ENCODE results near the gene HDLBP.

The HDLBP gene, protein sequence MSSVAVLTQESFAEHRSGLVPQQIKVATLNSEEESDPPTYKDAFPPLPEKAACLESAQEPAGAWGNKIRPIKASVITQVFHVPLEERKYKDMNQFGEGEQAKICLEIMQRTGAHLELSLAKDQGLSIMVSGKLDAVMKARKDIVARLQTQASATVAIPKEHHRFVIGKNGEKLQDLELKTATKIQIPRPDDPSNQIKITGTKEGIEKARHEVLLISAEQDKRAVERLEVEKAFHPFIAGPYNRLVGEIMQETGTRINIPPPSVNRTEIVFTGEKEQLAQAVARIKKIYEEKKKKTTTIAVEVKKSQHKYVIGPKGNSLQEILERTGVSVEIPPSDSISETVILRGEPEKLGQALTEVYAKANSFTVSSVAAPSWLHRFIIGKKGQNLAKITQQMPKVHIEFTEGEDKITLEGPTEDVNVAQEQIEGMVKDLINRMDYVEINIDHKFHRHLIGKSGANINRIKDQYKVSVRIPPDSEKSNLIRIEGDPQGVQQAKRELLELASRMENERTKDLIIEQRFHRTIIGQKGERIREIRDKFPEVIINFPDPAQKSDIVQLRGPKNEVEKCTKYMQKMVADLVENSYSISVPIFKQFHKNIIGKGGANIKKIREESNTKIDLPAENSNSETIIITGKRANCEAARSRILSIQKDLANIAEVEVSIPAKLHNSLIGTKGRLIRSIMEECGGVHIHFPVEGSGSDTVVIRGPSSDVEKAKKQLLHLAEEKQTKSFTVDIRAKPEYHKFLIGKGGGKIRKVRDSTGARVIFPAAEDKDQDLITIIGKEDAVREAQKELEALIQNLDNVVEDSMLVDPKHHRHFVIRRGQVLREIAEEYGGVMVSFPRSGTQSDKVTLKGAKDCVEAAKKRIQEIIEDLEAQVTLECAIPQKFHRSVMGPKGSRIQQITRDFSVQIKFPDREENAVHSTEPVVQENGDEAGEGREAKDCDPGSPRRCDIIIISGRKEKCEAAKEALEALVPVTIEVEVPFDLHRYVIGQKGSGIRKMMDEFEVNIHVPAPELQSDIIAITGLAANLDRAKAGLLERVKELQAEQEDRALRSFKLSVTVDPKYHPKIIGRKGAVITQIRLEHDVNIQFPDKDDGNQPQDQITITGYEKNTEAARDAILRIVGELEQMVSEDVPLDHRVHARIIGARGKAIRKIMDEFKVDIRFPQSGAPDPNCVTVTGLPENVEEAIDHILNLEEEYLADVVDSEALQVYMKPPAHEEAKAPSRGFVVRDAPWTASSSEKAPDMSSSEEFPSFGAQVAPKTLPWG (N-terminal part only)

DNA sequence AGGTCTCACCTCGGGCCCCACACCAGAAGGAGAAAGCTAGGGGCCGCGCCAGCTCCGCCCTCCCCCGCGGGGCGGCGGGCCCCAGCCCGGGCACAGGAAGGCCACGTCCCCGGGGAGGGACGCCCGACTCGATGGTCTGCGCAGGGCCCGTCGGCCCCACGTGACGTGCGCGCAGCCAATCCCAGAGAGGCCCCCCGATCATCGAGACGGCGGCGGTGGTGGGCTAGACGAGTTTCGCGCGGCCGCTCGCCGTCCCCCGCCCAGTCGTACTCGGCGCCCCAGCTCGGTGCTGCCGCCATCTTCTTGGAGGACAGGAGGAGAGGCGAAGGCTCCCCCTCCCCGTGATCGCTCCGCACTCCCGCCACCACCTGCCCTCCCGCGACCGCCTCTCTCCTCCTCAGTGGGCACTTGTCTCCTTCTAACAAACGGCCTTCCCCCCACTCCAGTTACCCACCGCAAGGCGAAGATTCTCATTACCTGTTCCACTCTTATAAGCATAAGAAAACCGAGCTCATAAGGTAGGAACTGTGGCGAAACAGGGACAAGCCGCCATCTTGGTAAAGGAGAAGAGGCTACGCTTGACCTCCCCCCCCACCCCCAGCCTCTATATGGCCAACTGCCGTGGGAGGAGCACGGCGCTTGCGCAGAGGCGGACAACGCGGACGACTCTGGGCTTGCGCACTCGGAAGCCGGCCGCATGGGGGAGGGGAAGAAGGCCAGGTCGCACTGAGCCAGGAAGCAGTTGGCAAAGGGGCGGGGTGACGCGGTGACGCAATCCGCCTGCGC is at the start of gene HDLBP:
Gene HDLBP, minus strand, starts transcription at position 580 of the 786 bp plus-strand sequence. CDS start 48,803 bp downstream, outside the sequence.
- DNase-seq (ENCODE audit: low read depth in 2 of 2): peak; percentile 97 to 98

DNA sequence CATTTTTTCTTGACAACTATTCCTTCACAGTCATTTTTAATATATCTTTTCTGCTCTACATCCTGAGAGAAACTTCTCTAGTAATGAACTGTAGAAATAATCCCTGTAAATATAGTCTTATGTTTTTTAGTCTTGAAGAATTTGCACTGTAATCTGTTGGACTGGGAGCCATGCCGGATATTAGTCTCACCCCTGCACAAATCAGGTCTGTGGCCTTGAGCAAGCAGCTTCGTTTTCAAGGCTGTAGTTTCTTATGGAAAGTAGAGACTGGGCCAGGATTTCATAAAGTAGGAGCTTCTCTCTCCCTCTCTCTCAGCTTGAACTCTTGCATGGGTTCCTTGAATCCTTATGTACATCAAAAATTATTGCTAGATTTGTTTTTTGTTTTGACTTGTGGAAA is 49.3 kb upstream of the HDLBP start:
- no peak for DNase-seq (ENCODE audit: low read depth in 2 of 2)

DNA sequence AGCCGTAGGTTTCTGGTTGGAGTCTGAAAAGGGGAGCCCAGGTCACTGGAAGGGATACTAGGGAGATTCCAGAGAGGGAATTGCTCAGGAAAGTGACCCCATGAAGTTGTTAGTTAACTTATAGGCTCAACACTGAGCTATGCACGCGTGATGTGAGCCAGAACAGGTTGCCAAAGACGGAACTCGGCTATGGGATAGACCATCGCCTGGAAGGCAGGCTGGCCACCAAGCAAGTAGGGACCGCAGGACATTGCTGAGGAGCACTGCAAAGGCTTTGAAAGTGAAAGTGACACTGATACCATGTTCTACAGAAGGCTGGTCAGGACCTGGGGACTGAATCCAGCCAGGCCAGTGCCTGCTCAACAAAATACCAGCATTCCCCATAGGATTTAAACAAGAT is 48.0 kb upstream of the HDLBP start:
- DNase-seq (ENCODE audit: low read depth in 2 of 2): no peak

DNA sequence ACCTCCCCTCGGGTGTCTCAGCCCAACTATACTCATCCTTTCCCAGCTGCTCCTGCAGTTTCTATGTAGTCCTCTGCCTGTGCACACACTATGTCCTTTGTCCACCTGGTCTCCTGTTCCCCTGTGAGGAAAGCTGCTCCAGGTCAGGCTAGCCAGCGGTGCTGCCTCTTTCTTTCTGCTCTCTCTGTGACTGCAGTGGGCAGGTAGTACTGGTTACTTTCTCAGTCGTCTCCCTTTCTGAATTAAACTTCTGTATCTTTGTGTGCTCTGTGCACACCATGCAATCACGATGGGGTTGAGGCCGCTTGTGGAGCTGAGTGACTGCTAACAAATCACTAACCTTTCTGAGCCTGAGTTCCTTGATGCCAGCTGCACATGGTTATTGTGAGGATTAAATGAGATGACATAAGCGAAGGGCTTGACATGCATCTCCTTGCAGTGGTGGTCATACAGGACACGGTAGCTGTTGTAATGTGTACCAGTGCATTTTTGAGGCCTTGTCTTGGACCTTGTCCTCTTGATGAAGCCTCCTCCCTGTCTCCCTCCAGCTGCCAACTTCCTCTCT is 44.1 kb upstream of the HDLBP start:
- DNase-seq (ENCODE audit: low read depth in 2 of 2): no peak

DNA sequence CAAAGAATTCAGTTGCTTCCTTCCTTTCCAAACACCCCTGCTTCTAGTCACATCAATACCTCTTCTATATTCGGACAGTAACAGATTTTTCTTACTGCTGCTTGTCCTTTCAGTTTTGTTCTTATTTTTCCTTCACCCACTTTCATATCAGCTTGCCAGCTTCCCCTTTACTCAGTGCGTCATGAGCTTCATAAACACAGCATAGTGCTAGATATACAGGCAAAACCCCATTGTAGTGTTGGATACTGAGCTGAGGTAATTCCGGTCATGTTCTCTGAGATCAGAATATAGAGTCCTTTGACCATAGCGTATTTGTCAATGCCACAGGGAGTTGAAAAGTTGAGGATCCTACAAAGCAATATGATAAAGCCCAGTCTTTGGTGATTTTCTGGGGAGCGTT is 43.0 kb upstream of the HDLBP start:
- no peak for DNase-seq (ENCODE audit: low read depth in 2 of 2)

DNA sequence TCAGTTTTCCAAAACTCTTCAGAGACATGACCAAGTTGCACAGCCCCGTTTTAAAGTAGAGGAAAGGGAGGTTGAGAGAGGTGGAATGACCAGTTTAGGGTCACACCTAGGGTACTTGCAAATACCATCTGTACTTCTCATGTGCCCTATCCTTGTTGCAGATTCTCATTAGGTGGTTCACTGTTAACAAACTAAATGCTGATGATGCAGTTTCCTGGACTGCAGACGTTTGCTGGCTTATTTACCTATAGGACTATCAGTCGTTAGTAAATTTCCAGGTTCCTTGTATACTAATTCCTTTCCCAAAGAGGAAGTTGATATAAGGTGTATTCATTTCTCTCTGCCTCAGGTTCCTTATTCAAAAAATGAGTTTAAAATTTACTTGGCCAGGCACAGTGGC is 42.1 kb upstream of the HDLBP start:
- no peak for DNase-seq (ENCODE audit: low read depth in 2 of 2)

DNA sequence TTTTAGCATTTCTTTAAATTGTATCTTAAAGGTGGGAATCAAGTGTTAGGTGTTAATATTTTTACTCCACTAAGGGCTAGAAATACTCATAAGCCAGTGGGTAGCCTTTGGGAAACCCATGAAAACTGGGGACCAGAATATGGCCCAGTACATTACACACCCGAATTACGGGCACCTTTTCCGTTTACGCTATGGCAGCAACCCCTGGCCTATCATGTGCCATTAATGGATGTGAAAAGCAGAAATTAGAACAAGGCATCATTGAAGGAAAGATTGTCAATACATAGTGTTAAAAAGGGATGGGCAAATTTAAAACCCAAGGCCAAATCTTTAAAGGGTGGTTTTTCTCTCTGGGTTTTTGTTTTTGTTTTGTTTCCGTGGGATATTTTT is 41.4 kb upstream of the HDLBP start:
- DNase-seq (ENCODE audit: low read depth in 2 of 2): no peak

DNA sequence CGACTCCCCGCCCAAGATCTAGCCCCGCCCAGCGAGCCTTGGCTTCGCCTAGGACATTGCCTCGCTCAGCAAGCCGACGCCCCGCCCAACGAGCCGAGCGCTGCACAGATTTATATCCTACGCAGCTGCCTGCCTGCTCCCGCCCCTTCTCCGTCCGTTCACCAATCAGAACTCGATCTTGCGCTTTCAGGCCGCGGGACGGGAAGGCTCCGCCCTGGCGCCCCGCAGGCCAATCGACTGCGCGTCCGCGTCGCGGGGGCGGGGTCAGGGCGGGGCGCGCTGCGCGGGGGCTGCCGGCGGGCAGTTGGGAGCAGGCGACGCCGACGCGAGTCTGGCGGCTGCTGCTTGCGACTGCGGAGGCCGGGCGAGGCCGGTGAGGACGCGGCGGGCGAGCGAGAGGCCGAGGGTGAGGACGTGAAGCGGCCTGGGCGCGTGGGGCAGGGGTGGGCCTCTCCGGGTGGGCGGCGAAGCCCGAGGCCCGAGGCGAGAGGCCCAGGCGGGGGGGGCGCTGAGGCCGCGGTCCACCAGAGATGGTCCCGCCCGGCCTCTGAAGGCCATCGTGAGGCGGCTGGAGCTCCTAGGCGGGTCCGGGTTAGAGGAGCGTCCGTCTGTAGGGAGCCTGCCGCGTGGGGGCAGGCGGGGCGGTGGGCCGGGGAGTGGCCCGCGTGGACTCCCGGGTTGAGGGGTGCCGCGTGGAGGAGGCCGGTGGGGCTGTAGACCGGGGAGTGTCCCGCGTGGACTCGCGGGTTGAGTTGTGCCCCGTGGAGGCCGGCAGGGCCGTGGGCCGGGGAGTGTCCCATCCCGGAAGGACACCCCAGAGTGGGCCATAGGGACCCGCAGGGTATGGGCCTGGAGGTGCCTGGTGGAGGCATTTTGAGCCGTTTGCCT is 40.8 kb upstream of the HDLBP start, which contains the start of gene FARP2:
Gene FARP2, plus strand, starts transcription at position 303 of the 888 bp plus-strand sequence. CDS start 16,823 bp downstream, outside the sequence.
- DNase-seq (ENCODE audit: low read depth in 2 of 2): peak; percentile 97

DNA sequence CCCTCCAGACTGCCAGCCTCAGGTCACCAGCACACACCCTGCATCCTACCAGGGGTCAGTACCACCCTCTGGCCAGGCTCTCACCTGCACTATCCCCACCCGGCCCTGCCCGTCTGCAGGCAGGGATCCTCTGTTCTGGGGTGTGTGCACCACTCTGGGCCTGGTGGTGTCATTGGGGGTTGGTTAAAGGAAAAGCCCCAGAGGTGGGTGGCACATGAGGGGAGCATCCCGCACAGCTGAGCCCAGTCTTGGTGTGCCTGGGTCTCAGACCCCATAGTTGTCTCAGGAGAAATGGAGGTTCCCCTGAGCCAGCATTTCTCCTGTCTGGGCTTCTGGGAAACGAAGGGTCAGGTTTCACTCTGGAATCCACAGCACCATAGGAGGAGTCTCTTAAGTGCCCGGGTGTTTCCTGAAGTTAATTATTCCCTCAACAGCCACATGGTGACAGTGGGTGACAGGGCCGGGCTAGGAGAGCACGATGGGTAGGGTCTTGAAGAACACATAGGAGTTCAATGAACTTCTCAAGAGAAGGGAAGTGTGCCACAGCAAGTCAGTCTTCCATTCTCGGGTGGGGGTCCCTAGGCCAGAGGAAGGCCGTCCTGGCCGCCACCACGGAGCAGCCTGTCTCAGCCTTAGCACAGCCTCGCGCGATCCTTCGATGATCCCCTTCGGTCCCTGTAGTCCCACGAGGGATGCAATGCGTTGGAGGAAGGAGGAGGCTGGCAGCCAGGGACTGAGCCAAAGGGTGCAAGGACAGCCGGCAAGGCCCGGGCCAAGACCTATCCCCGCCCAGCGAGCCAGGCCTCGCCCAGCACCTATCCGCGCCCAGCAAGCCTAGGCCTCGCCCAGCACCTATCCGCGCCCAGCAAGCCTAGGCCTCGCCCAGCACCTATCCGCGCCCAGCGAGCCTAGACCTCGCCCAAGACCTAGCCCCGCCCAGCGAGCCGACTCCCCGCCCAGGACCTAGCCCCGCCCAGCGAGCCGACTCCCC is 39.5 kb upstream of the HDLBP start:
- peak in 1 of 2 experiments; percentile 30 for DNase-seq (ENCODE audit: low read depth in 2 of 2)

DNA sequence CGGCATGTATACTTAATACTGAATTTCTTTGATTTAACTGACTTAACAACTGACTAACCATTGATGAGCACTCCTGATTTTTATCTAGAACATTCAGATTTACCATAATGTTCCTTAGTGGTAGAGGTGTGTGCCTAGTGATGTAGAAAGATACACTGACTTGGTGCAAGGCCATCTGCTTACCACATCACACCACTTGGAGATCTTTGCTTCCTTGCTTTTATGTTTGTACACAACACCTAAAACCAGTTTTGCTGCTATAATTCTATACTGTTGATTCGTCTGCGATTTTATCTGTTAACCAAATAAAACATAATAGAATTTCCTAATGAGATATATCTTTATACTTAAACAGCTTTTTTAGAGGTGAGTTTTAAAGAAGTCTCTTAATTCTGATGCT is 36.8 kb upstream of the HDLBP start:
- DNase-seq (ENCODE audit: low read depth in 2 of 2): no peak

DNA sequence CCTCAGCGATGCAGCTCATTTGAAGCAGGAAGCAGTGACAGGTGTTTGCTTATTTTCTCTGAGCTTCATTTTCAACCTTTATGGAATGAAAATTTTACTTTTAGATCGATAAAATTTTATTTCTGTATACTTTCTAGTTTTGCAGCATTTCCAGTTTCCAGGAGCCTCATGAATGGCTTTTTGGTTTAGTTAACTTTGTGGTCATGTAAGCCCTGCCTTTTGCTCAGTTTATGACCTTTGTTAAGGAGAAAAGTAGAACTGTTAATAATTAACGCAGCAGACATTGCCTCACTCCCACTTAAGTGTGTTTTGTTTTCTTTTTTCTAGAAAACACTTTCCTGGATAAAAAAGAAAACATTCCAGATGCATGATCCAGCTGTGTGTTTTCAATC is 36.2 kb upstream of the HDLBP start:
- no peak for DNase-seq (ENCODE audit: low read depth in 2 of 2)

DNA sequence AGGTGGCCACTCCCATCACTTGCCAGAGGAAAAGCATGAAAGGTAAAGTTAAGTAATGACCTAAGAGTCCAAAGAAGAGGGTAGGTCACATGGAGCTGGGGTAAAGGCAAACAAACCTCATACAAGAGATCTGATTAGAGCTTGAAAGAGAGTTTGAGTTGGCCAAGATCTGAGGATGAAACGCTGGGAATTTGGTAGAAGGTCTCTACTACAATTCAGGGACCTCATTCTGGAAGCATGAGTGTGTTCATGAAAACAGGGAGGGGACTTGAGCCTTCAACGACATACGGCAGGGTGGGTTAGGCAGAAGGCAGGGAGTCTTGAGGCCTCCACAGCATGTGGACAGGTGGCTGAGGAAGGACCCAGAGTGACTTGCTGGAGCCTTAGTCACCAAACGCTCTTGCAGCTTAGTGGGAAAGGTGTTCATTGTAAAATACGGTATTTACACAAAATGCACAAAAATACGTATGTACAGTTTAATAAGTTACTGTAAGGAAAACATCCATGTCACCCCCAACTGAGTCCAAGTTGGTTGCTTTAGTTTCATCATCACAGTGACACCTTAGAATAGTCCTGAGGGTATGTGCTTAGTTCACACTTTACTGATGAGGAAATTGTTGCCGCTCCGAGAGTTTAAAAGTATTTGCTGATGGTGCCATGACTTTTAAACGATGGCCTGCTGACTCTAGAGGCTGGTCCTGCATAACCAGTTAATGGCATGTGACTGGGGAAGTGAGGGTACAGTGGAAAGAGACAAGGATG is 35.6 kb upstream of the HDLBP start:
- no peak for DNase-seq (ENCODE audit: low read depth in 2 of 2)

DNA sequence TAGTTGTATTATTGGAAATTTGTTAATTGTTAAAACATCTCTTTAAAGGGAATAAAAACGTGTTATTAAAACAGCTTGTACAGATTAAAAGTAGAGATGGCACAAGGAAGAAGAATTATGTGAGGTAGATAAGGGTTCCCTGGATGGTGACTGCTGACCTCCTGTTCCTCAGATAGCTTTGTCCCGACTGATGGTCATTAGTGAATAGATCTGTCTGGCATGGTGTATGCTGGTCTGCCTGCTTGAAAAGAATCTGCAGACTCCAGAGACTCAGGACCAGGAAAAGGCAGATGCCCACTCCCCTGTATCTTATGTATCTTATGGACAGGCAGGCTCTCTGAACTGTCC is 35.0 kb upstream of the HDLBP start:
- DNase-seq (ENCODE audit: low read depth in 2 of 2): no peak

DNA sequence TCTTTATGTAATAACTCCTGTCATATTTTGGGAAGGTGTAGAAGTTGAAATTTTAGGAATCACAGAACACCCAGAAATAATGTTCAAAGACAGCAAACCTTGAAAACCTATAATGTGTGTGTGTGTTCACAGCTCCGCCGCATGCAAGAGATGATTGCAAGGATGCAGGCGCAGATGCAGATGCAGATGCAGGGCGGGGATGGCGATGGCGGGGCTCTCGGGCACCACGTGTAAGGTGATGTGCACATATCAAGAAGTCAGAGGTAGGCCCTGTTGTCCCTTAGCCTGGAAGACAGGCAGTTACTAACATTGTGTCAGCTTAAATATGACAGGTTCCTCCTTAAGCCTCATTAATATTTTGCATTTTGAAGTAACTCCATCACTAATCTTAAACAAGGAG is 34.5 kb upstream of the HDLBP start:
- no peak for DNase-seq (ENCODE audit: low read depth in 2 of 2)

DNA sequence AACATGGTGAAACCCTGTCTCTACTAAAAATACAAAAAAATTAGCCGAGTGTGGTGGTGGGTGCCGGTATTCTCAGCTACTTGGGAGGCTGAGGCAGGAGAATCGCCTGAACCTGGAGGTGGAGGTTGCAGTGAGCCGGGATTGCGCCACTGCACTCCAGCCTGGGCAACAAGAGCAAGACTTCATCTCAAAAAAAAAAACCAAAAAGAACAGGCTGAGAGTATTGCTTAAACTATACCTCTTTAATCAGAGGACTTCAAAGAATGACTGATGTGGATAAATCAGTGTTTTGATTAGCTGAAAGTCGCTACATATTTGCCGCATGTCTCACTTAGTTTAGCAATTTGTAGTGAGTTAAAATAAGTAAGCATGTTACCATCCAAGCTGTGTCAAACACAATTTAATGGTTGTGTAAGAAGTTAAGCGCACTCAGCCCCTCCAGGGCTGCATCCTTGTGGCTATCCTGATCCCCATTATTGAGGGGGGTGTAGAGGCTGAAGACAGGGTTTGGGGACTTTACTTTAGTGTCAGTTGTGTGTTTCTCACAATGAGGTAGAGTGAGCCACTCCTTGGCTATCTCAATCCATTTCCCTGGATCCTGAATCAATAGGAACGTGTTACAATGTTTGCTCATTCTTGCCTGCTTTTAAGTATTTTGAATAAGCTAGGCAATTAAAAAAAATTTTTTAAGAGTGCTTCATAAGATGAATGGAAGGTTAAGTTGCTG is 29.6 kb upstream of the HDLBP start:
- peak in 1 of 2 experiments; percentile 7 for DNase-seq (ENCODE audit: low read depth in 2 of 2)

DNA sequence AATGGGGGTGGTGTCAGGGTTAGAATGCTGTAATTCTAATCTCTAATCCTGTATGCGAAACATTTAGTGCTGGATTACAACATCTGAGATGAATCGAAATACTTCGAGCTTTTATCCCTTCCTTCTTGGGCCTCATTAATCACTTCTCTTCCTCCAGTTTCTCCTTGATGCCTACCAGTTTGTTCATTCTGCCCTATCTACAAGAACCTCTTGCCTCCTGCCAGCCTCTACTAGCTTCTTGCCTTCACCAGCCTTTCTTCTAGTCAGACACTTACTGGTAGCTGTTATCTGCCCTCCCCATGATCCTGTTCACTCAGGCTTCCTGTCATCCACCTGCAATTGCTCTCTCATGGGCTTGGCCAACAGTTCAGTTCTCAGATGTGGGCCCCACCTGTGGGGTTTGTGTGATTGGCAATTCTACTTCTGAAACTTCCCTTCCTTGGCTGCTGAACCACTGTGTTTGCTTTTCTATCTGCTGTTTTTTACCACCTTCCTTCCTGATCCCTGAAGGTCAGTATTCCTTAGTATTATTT is 25.2 kb upstream of the HDLBP start:
- no peak for DNase-seq (ENCODE audit: low read depth in 2 of 2)
